WTC11 (cell line): ENCODE data around the gene PLCB2. TPM values are rescaled to one million over a fixed set of nuclear protein-coding genes. Genes with fewer than 3 reads are reported as not detected.

Experiments
- ATAC-seq: fragments of 200-7000 bp; cut with Tn5 transposase; 2 replicates; pipeline ENCODE4 v1.10.0; 2021; ENCODE audit warnings: mild to moderate bottlenecking, moderate library complexity
- CTCF ChIA-PET: fragments of 300-600 bp; sonication (Branson Sonifier 250); formaldehyde crosslinking; loops from one replicate; lab custom pipeline; 2021; ENCODE audit warnings: antibody characterized with exemption; lab: Charles Lee
- POLR2A ChIA-PET: fragments of 350-600 bp; sonication (Branson Sonifier 250); formaldehyde crosslinking; loops from one replicate; lab custom pipeline; 2021; ENCODE audit warnings: antibody characterized with exemption; lab: Charles Lee
- DNase-seq: peaks from one replicate; pipeline ENCODE4 v3.0.0; 2021; ENCODE audit warnings: low spot score
- H3K27ac Mint-ChIP-seq: 2 replicates; pipeline ENCODE4 v1.8.0; 2021; ENCODE audit warnings: mixed read lengths
- H3K27me3 Mint-ChIP-seq: 2 replicates; pipeline ENCODE4 v1.8.0; 2021; ENCODE audit warnings: low read depth, mild to moderate bottlenecking, moderate library complexity, mixed read lengths
- H3K36me3 Mint-ChIP-seq: 2 replicates; pipeline ENCODE4 v1.8.0; 2021; ENCODE audit warnings: mixed read lengths
- H3K4me1 Mint-ChIP-seq: 2 replicates; pipeline ENCODE4 v1.8.0; 2022; ENCODE audit warnings: mixed read lengths
- H3K4me3 Mint-ChIP-seq: 2 replicates; pipeline ENCODE4 v1.8.0; 2021; ENCODE audit warnings: mild to moderate bottlenecking, moderate library complexity, mixed read lengths
- H3K9me3 Mint-ChIP-seq: 2 replicates; pipeline ENCODE4 v1.8.0; 2021; ENCODE audit warnings: mixed read lengths
- CREM ChIP-seq: sonication (generic); formaldehyde crosslinking; IDR thresholded peaks from 2 replicates; pipeline ENCODE4 v1.8.1; 2022; ENCODE audit warnings: mild to moderate bottlenecking, missing genetic modification reagents, moderate library complexity
- ESRRA ChIP-seq: sonication (generic); formaldehyde crosslinking; IDR thresholded peaks from 2 replicates; pipeline ENCODE4 v1.8.1; 2022; ENCODE audit warnings: mild to moderate bottlenecking, missing genetic modification reagents, borderline replicate concordance
- GABPB1 ChIP-seq: sonication (generic); formaldehyde crosslinking; IDR thresholded peaks from 2 replicates; pipeline ENCODE4 v1.8.1; 2023; ENCODE audit warnings: mild to moderate bottlenecking, missing genetic modification reagents
- GRHL2 ChIP-seq: fragments of 250-450 bp; sonication (Bioruptor Pico); IDR thresholded peaks from 2 replicates; pipeline ENCODE4 v1.8.0; 2022; ENCODE audit warnings: mild to moderate bottlenecking, moderate library complexity; ENCODE audit not compliant: insufficient replicate concordance, severe bottlenecking
- HMGA2 ChIP-seq: fragments of 250-450 bp; sonication (Bioruptor Pico); IDR thresholded peaks from 2 replicates; pipeline ENCODE4 v1.4.0; 2021; ENCODE audit warnings: mild to moderate bottlenecking, moderate library complexity
- JUN ChIP-seq: sonication (generic); formaldehyde crosslinking; IDR thresholded peaks from 2 replicates; pipeline ENCODE4 v1.8.0; 2023; ENCODE audit warnings: mild to moderate bottlenecking, missing genetic modification reagents
- MYBL2 ChIP-seq: sonication (generic); formaldehyde crosslinking; IDR thresholded peaks from 2 replicates; pipeline ENCODE4 v1.8.1; 2023; ENCODE audit warnings: mild to moderate bottlenecking, moderate library complexity, missing genetic modification reagents
- OVOL2 ChIP-seq: fragments of 250-450 bp; sonication (Bioruptor Pico); IDR thresholded peaks from 2 replicates; pipeline ENCODE4 v1.9.0; 2021; ENCODE audit warnings: mild to moderate bottlenecking, borderline replicate concordance
- PRRX2 ChIP-seq: fragments of 250-450 bp; sonication (Bioruptor Pico); IDR thresholded peaks from 2 replicates; pipeline ENCODE4 v1.8.0; 2021; ENCODE audit warnings: mild to moderate bottlenecking
- TCF7 ChIP-seq: sonication (generic); formaldehyde crosslinking; IDR thresholded peaks from 2 replicates; pipeline ENCODE4 v1.8.0; 2022; ENCODE audit warnings: mild to moderate bottlenecking, low read depth, missing genetic modification reagents, moderate library complexity
- TEAD1 ChIP-seq: sonication (generic); formaldehyde crosslinking; IDR thresholded peaks from 2 replicates; pipeline ENCODE4 v1.8.0; 2022; ENCODE audit warnings: mild to moderate bottlenecking, missing genetic modification reagents
- ZBTB21 ChIP-seq: sonication (generic); formaldehyde crosslinking; IDR thresholded peaks from 2 replicates; pipeline ENCODE4 v1.8.1; 2023; ENCODE audit warnings: mild to moderate bottlenecking, missing genetic modification reagents, borderline replicate concordance
- ZNF263 ChIP-seq: sonication (generic); formaldehyde crosslinking; IDR thresholded peaks from 2 replicates; pipeline ENCODE4 v1.8.1; 2022; ENCODE audit warnings: low read depth, mild to moderate bottlenecking, moderate library complexity, missing genetic modification reagents
- ZNF416 ChIP-seq: fragments of 250-450 bp; sonication (Bioruptor Pico); IDR thresholded peaks from 2 replicates; pipeline ENCODE4 v1.9.0; 2021; ENCODE audit warnings: mild to moderate bottlenecking, inconsistent platforms
- total RNA-seq: library from RNA; stranded (reverse); gene quantifications from 3 replicates; pipeline ENCODE4 v1.2.3, GENCODE V29; 2021
- TF ChIP-seq, protein P1 (sequence below): sonication (generic); formaldehyde crosslinking; conservative IDR thresholded peaks from 2 replicates; pipeline ENCODE4 v1.8.1; 2023; ENCODE audit warnings: mild to moderate bottlenecking, low read depth, missing genetic modification reagents, moderate library complexity
- TF ChIP-seq, protein P2 (sequence below): sonication (generic); formaldehyde crosslinking; IDR thresholded peaks from 2 replicates; pipeline ENCODE4 v1.8.0; 2022; ENCODE audit warnings: mild to moderate bottlenecking, missing genetic modification reagents
- TF ChIP-seq, protein P3 (sequence below): fragments of 200-600 bp; IDR thresholded peaks from 2 replicates; pipeline ENCODE4 v1.8.0; 2022; ENCODE audit warnings: antibody characterized with exemption
- TF ChIP-seq, protein P4 (sequence below): fragments of 250-450 bp; sonication (Bioruptor Pico); IDR thresholded peaks from 2 replicates; pipeline ENCODE4 v1.9.0; 2021; ENCODE audit warnings: mild to moderate bottlenecking
- TF ChIP-seq, protein P5 (sequence below): sonication (generic); formaldehyde crosslinking; IDR thresholded peaks from 2 replicates; pipeline ENCODE4 v1.8.1; 2022; ENCODE audit warnings: mild to moderate bottlenecking, moderate library complexity, missing genetic modification reagents
- TF ChIP-seq, protein P6 (sequence below): sonication (generic); formaldehyde crosslinking; IDR thresholded peaks from 2 replicates; pipeline ENCODE4 v1.8.0; 2023; ENCODE audit warnings: missing genetic modification reagents
- TF ChIP-seq, protein P7 (sequence below): sonication (generic); formaldehyde crosslinking; IDR thresholded peaks from 2 replicates; pipeline ENCODE4 v1.8.1; 2023; ENCODE audit warnings: mild to moderate bottlenecking, missing genetic modification reagents, borderline replicate concordance

The PLCB2 gene
- total RNA-seq, 1 experiment from 2014 or later: 15.2 TPM

DNA sequence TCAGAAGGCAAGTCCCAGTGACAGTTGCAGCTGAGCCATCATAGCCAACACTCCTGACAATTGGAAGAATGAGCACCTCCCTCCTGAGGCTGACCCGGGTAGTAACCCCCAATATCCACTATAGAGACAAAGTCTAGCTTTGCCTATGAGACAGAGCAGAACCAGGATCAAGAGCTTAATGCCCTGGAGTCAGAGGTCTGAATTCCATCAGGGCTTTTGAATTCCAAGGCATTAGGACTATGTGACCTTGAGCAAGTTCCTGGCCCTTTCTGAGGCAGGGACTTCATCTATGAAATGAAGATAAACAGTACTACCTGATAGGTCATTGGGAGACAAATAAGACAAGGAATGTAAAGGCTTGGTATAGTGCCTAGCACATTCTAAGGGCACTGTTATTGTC, 12.7 kb upstream of the PLCB2 start:
- Mint-ChIP-seq H3K9me3 (peaks cover 4% of the 10 kb centered on the region; the same call in 1 of the 2 replicates), H3K4me3 (no peak overlapping the region), H3K4me1 (peaks cover 32% of the 10 kb centered on the region), H3K27ac (no peak overlapping the region)
- CTCF ChIA-PET: interaction anchor here (0.7 to 17.8 kb wide), 17 partner anchors 11 to 273 kb away, joined by 3 to 690 read pairs (median 5); partner anchors contain the start of genes CCDC9B, IVD, PAK6 and PLCB2
- POLR2A ChIA-PET: interaction anchor here (1.1 kb wide), 1 partner anchor 13 kb away, joined by 3 read pairs; no protein-coding TSS in a partner anchor
- TF ChIP-seq, protein P1, sequence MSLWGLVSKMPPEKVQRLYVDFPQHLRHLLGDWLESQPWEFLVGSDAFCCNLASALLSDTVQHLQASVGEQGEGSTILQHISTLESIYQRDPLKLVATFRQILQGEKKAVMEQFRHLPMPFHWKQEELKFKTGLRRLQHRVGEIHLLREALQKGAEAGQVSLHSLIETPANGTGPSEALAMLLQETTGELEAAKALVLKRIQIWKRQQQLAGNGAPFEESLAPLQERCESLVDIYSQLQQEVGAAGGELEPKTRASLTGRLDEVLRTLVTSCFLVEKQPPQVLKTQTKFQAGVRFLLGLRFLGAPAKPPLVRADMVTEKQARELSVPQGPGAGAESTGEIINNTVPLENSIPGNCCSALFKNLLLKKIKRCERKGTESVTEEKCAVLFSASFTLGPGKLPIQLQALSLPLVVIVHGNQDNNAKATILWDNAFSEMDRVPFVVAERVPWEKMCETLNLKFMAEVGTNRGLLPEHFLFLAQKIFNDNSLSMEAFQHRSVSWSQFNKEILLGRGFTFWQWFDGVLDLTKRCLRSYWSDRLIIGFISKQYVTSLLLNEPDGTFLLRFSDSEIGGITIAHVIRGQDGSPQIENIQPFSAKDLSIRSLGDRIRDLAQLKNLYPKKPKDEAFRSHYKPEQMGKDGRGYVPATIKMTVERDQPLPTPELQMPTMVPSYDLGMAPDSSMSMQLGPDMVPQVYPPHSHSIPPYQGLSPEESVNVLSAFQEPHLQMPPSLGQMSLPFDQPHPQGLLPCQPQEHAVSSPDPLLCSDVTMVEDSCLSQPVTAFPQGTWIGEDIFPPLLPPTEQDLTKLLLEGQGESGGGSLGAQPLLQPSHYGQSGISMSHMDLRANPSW: no peak
- TF ChIP-seq OVOL2 (CRISPR knock-in tag): no peak
- TF ChIP-seq, protein P2, sequence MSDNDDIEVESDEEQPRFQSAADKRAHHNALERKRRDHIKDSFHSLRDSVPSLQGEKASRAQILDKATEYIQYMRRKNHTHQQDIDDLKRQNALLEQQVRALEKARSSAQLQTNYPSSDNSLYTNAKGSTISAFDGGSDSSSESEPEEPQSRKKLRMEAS (CRISPR knock-in tag): no peak
- TF ChIP-seq, protein P3, sequence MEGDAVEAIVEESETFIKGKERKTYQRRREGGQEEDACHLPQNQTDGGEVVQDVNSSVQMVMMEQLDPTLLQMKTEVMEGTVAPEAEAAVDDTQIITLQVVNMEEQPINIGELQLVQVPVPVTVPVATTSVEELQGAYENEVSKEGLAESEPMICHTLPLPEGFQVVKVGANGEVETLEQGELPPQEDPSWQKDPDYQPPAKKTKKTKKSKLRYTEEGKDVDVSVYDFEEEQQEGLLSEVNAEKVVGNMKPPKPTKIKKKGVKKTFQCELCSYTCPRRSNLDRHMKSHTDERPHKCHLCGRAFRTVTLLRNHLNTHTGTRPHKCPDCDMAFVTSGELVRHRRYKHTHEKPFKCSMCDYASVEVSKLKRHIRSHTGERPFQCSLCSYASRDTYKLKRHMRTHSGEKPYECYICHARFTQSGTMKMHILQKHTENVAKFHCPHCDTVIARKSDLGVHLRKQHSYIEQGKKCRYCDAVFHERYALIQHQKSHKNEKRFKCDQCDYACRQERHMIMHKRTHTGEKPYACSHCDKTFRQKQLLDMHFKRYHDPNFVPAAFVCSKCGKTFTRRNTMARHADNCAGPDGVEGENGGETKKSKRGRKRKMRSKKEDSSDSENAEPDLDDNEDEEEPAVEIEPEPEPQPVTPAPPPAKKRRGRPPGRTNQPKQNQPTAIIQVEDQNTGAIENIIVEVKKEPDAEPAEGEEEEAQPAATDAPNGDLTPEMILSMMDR: no peak
- TF ChIP-seq ZNF263 (CRISPR knock-in tag): no peak
- TF ChIP-seq, protein P4, sequence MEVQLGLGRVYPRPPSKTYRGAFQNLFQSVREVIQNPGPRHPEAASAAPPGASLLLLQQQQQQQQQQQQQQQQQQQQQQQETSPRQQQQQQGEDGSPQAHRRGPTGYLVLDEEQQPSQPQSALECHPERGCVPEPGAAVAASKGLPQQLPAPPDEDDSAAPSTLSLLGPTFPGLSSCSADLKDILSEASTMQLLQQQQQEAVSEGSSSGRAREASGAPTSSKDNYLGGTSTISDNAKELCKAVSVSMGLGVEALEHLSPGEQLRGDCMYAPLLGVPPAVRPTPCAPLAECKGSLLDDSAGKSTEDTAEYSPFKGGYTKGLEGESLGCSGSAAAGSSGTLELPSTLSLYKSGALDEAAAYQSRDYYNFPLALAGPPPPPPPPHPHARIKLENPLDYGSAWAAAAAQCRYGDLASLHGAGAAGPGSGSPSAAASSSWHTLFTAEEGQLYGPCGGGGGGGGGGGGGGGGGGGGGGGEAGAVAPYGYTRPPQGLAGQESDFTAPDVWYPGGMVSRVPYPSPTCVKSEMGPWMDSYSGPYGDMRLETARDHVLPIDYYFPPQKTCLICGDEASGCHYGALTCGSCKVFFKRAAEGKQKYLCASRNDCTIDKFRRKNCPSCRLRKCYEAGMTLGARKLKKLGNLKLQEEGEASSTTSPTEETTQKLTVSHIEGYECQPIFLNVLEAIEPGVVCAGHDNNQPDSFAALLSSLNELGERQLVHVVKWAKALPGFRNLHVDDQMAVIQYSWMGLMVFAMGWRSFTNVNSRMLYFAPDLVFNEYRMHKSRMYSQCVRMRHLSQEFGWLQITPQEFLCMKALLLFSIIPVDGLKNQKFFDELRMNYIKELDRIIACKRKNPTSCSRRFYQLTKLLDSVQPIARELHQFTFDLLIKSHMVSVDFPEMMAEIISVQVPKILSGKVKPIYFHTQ (CRISPR knock-in tag): no peak
- no peak for TF ChIP-seq JUN (CRISPR knock-in tag)
- no peak for TF ChIP-seq ZBTB21 (CRISPR knock-in tag)
- TF ChIP-seq, protein P5, sequence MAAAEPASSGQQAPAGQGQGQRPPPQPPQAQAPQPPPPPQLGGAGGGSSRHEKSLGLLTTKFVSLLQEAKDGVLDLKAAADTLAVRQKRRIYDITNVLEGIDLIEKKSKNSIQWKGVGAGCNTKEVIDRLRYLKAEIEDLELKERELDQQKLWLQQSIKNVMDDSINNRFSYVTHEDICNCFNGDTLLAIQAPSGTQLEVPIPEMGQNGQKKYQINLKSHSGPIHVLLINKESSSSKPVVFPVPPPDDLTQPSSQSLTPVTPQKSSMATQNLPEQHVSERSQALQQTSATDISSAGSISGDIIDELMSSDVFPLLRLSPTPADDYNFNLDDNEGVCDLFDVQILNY (CRISPR knock-in tag): no peak
- TF ChIP-seq, all 79 proteins: peak for 0
- Mint-ChIP-seq H3K36me3 (no peaks in the 10 kb centered on the region), H3K27me3 (peaks cover 28% of the 10 kb centered on the region)
- DNase-seq: no peak
- ATAC-seq: no peak

DNA sequence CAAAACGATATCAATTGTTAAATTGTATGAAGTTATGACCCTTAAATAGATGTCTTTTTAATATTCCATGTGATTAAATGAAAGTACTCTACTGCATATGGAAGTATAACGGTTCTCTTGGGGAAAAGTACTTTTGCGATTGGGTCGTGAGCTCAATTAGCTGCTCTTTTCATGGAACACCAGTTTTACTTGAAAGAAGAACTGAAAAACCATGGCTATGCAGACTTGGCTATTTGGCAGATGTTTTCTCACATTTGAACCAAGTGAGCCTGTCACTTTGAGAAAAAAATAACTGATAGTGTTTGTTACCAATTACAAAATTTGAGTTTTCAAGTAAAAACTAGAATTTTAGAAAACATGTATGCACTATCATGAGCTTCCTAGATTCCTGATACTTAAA, 9.8 kb upstream of the PLCB2 start:
- no peaks in the 10 kb centered on the region for H3K36me3 Mint-ChIP-seq
- H3K4me1 Mint-ChIP-seq: peaks cover 21% of the 10 kb centered on the region
- H3K27ac Mint-ChIP-seq: no peak overlapping the region
- DNase-seq (no peak), ATAC-seq (no peak)
- POLR2A ChIA-PET: interaction anchor here (1.1 kb wide), 1 partner anchor 113 kb away, joined by 4 read pairs; no protein-coding TSS in a partner anchor
- peaks cover 26% of the 10 kb centered on the region for H3K27me3 Mint-ChIP-seq
- CTCF ChIA-PET: interaction anchor here (1.3 to 17.8 kb wide), 4 partner anchors 10 to 43 kb away, joined by 4 to 690 read pairs (median 136); partner anchors contain the start of genes CCDC9B and PLCB2
- no peak overlapping the region for H3K4me3 Mint-ChIP-seq
- peaks cover 4% of the 10 kb centered on the region; the same call in 1 of the 2 replicates for H3K9me3 Mint-ChIP-seq
- TF ChIP-seq ZNF263 (CRISPR knock-in tag) (no peak), TCF7 (no peak), PRRX2 (CRISPR knock-in tag) (no peak), ZNF416 (CRISPR knock-in tag) (no peak), ESRRA (CRISPR knock-in tag) (no peak), GABPB1 (no peak), TEAD1 (CRISPR knock-in tag) (no peak), CREM (CRISPR knock-in tag) (no peak), GRHL2 (CRISPR knock-in tag) (no peak), MYBL2 (no peak), HMGA2 (CRISPR knock-in tag) (no peak)
- TF ChIP-seq, protein P6, sequence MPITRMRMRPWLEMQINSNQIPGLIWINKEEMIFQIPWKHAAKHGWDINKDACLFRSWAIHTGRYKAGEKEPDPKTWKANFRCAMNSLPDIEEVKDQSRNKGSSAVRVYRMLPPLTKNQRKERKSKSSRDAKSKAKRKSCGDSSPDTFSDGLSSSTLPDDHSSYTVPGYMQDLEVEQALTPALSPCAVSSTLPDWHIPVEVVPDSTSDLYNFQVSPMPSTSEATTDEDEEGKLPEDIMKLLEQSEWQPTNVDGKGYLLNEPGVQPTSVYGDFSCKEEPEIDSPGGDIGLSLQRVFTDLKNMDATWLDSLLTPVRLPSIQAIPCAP (CRISPR knock-in tag): no peak
- TF ChIP-seq, protein P7, sequence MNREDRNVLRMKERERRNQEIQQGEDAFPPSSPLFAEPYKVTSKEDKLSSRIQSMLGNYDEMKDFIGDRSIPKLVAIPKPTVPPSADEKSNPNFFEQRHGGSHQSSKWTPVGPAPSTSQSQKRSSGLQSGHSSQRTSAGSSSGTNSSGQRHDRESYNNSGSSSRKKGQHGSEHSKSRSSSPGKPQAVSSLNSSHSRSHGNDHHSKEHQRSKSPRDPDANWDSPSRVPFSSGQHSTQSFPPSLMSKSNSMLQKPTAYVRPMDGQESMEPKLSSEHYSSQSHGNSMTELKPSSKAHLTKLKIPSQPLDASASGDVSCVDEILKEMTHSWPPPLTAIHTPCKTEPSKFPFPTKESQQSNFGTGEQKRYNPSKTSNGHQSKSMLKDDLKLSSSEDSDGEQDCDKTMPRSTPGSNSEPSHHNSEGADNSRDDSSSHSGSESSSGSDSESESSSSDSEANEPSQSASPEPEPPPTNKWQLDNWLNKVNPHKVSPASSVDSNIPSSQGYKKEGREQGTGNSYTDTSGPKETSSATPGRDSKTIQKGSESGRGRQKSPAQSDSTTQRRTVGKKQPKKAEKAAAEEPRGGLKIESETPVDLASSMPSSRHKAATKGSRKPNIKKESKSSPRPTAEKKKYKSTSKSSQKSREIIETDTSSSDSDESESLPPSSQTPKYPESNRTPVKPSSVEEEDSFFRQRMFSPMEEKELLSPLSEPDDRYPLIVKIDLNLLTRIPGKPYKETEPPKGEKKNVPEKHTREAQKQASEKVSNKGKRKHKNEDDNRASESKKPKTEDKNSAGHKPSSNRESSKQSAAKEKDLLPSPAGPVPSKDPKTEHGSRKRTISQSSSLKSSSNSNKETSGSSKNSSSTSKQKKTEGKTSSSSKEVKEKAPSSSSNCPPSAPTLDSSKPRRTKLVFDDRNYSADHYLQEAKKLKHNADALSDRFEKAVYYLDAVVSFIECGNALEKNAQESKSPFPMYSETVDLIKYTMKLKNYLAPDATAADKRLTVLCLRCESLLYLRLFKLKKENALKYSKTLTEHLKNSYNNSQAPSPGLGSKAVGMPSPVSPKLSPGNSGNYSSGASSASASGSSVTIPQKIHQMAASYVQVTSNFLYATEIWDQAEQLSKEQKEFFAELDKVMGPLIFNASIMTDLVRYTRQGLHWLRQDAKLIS (CRISPR knock-in tag): no peak
